Cortex of kidney (tissue), 1 donor: ENCODE data around the gene CSMD2.
"Not testable (repeated sequence)": the region's sequence is repeated elsewhere in the genome, so short reads cannot be mapped to it uniquely, and the experiment has no call there.

Source experiments
- DNase-seq: peaks from one replicate; lab custom pipeline; 2025; lab: John Stamatoyannopoulos, UW

The CSMD2 gene

DNA sequence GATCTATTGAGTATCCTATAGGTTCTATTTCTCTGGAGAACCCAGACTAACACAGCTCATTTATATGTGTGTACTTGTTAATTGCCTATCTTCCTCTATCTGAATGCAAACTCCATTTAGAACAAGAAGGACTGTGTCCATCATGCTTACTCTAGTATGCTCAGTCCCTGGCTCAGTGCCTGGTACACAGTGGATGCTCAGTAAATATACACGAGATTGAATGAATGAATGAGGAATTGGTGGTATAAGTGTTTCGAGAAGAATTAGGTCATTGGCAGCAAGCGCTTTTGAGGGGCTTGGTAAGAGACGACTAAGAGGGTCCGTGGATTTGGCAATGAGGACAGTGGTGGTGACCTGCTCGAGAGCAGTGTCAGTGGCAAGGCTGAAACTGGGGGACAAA lies 112.5 kb downstream of the CSMD2 start:
- no peak for DNase-seq

DNA sequence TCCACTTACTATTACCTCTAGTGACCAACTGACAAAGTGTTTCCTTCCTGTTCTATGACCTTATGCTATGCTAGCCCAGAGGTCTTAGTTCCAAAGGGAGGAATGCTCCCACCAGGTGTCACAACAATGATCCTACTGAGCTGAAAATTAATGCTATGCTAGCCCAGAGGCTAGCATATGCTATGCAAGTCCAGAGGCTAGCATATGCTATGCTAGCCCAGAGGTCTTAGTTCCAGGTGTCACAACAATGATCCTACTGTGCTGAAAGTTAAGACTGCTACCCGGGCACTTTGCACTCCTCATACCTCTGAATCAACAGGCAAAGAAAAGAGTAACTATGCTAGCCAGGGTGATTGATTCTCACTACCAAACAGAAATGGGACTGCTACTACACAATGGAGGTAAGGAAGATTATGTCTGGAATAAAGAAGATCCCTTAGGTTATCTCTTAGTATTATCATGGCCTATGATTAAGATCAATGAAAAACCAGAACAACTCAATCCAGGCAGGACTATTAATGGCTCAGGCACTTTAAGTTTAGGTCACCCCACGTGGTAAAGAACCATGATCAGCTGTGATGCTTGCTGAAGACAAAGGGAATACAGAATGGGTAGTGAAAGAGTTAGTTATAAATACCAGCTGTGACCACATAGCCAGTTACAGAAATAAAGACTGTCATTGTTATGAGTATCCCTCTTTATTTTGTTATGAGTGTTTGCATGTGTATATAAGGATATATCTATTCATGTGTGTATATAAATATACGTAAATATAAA lies 114.1 kb downstream of the CSMD2 start:
- no peak for DNase-seq

DNA sequence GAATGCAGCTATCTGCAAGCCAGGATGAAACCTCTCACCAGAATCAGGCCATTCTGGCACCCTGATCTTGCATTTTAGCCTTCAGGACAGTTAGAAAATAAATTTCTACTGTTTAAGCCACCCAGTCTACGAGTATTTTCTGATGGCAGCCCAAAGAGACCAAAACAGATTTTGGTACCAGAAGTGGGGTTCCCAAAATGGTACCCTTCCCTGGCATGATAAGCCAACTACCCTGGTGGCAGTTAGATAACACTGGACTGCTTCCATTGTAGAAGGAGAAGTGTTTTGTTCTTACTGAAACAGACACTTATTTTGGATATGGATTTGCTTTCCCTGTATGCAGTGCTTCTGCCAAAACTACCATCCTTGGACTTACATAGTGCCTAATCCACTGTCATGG lies 115.0 kb downstream of the CSMD2 start:
- no peak for DNase-seq

DNA sequence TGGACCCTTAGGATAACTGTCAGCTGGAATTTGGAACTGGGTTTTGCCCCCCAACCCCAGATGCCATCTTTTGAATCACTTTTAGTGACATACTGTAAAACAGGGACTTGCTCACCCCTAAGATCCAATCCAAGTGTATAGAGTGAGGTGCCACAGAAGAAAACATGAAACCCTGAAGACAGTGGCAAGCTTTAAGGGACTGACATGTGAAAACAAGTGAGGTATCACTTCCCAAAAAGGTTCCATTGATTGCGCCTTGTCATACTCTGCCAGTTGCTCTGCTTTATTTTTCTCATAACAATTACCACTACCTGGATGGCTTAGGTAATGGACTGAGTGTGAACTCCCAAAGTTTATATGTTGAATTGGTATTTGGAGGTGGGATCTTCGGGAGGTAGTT lies 115.6 kb downstream of the CSMD2 start:
- no peak for DNase-seq

DNA sequence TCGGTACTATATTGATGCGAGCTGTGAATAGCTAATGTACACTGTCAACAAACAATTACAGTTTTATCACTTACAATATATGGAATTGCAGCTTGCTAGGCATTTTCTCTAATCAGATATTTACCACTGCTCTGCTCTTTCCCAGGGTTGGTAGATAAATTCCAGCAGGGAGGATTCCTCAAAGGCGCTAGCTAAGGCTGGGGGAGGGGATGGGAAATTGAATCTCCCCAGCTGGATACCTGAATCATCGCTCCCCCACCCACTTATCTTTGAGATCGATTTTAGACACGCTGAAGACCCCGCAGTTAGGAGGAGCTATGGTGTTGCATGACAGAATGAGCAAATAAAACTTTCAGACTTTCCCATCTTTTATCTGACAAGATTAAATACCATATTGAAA lies 127.2 kb downstream of the CSMD2 start:
- DNase-seq = no peak

DNA sequence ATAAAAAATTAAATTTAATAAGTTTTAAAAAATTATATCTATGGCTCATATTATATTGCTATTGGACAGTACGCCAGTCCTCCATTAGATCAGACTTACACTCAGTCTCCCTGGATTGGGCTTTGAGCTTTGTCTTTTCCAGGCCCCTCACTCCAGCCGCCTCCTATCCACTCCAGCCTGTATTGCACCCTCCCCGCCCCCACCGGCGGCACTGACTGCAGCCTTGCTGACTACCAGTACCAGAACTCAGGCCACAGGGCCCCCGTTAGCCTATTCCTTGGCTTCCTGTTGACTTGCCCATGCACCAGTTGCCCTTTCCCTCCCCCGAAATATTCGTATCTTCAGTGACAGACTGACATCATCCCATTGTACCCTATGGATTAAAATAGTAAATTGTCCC lies 127.9 kb downstream of the CSMD2 start:
- no peak for DNase-seq

DNA sequence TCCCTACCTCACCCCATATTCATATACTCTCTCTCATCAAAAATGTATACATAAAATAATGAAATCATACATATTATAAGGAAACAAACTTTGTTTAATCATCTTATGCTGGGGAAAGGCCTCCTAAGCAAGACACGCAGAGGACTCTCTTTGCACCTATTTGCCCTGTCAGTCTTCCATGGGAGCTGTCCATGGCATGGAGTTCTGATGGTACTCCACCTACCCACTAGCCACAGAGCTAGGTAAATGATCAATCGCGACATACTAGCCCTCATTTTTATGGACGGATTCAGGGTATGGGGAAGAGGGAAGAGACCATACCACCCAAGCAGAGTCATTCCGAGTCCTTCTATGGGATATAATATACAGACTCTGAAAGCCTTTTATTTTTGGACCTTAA lies 131.0 kb downstream of the CSMD2 start:
- no peak for DNase-seq

DNA sequence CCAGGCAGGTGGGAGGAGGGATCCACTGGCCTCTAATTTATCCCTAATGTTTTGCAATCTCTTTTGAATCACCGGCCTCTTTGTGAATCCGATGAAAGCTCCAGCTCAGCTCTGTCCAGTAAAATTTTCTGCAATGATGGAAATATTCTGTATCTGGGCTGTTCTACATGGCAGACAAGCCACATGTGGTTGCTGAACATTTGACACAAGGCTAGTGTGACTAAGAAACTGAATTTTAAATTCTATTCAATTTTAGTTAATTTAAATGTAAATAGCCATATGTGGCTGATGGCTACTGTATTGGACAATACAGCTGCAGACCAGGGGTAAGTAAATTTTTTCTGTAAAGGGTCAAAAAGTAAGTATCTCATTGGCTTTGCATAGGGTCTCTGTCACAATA lies 135.1 kb downstream of the CSMD2 start:
- DNase-seq = no peak

DNA sequence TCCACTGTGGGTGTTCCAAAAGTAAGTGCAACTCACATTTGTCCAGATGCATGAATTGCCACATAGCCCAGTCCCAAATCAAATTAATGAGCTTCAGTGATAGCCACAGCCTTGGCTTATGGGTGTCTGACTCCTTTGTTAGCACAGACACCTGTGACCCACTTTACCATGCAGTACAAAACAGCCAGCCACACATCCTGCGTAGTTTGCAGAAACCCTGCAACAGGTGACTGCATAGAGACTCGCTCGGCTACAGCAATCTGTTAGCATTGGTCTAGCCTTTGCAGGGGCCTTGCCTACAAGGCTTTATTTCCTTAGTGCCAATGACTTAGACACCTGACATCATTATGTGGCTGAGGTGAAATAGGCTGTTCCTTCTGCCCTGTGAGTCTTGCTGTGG lies 135.5 kb downstream of the CSMD2 start:
- DNase-seq = no peak

DNA sequence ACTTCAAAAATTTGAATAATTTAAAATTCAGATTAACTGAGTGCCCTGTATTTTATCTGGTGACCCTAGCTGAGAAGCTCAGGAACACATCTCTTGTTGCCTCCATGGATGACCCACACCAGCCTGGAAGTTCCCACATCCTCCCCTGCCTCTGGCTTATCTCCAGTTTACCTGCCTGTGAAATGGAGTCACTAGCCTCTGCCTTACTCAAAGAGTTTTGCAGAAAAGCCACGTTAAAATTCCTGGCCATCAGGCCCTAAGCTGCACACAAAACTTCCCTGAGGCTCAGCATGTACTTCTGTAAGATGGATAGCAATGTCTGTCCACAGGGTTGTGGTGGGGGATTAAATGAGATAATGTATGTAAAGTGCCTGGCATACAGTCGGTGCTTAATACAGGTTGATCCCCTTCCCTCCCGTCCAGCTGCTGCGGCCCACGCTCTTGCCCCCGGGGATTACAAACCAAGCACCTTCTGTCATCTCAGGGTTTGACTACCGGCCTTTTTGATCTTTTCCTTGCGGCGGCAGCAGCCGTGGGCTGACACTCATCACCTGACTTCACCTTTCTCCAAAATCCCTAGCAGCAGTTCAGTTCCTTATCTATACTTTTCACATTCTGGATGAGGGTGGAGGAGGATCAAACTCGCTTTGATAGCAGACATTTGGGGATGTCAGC lies 136.5 kb downstream of the CSMD2 start:
- DNase-seq = no peak

DNA sequence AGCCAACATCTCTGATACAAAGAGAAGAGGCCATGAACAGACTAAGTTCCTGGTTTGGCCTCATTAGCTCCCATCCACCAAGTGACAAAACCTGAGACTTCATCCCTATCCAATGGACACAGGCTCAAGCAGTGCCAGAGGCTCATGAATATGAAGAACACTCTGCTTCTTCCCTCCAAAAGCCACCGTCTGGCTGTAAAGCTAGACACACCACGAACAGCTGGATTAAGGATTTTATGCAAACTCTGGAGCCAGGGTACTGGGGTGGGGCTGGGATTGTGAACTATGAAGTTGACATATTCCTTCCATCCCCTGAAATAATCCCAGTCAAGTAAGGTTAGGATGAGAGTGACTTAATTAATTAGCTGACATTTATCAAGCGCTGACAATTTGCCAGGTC lies 139.4 kb downstream of the CSMD2 start:
- DNase-seq = no peak

DNA sequence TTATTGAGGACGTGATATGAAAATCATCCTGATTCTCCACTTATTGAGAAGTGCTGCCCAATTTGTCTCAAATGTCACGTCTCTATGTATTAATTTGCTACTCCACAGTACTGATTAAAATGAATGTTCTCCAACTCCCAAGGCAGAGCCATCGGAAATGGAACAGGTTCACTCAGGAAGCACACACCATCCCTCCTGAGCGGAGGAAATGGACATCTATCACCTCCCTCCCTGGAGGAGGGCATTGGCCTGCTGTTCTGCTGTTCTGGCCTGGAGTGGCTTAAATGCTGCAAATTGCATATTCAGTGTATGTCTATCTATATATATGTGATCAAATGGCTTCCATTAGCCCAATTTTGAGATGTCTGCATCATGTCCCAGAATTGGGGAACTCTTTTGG lies 140.5 kb downstream of the CSMD2 start:
- DNase-seq = no peak

DNA sequence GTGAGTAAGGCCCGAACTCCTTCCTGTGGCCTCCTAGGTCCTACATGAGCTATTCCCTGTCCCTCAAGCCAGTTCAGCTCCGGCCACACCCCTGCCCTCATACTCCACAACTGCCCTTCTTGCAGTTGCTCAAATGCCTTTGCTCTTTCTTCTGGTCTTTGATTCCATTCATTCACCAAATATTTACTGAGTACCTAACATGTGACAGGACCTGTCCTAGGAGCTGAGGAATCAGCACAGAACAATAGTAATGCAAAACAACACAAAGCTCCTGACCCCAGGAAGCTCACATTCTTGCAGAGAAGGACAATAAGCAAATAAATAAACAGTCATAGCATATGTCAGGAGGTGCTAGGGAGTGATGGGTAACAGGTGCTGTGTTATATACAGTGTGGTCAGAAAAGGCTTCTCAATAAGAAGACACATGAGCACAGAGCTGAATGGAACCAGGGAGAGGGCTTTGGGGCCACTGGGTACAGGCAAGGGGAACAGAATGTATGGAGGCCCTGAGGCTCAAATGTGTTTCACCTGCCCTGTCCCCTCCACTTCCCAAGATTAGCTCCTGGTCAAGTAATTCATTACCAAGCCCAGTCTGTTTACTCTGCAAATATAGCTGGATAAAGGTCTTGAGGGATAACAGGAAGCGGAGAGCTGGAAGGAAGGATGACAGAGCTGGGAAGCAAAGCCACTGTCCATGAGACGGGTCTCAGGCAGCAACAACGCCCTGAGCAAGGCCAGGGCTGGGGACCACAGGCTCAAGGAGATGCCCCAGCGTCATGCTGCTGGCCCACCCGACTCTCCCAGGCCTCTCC lies 145.1 kb downstream of the CSMD2 start:
- DNase-seq = no peak

DNA sequence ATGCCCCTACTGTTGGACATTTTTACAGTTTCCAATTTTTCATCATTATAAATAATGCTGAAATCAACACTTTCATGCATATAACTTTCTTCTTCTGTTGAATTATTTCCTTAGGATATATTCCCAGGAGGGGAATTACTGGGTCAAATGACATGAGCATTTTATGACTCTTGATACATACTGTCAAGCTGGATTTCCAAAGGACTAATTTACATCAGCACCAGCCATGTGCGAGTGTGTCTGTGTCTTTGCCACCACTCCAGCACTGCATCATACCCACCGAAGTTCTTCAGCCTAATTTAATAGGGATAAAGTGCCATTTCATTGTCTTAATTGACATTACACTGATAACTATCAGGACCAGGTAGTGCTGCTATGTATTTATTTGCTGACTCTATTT lies 146.7 kb downstream of the CSMD2 start:
- no peak for DNase-seq

DNA sequence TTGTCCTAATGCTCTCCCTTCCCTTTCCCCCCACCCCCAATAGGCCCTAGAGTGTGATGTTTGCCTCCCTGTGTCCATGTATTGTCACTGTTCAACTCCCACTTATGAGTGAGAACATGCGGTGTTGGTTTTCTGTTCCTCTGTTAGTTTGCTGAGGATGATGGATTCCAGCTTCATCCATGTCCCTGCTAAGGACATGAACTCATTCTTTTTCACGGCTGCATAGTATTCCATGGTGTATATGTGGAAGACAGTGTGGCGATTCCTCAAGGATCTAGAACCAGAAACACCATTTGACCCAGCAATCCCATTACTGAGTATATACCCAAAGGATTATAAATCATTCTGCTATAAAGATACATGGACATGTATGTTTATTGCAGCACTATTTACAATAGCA lies 148.7 kb downstream of the CSMD2 start:
- DNase-seq = not testable (repeated sequence)

DNA sequence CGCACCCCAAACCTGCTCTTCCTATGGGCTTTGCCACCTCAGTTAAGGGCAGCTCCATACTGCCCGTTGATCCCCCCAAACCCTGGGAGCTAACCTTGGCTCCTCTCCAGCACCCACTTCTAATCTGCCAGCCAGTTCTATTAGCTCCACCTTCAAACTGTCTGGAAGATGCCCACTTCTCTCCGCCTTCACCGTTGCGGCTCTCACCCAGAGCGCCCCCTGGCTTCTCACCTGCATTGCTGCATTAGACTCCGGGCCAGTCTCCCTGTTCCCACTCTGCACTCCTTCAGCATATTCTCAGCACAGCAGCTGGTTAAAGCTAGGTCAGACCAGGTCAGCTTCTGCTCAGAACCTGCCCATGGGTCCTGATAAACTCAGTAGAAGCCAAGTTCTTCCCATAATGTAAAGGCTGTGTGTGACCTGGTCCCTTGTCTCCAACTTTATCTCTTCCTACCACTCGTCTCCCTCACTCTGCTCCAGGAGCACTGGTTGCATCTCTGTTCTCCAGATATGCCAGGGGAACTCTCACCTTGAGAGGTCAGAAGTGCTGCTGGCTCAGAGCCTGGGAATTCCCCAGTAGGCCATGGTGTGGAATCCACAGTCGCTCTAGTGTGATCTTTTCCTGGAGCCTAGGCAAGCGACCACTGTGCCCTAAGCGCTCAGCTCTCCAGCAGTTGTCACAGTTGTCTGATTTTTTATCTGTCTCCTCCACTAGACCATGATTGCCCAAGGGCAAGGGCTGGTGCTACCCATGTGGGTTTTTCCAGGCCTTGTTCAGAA lies 150.9 kb downstream of the CSMD2 start:
- DNase-seq = no peak

DNA sequence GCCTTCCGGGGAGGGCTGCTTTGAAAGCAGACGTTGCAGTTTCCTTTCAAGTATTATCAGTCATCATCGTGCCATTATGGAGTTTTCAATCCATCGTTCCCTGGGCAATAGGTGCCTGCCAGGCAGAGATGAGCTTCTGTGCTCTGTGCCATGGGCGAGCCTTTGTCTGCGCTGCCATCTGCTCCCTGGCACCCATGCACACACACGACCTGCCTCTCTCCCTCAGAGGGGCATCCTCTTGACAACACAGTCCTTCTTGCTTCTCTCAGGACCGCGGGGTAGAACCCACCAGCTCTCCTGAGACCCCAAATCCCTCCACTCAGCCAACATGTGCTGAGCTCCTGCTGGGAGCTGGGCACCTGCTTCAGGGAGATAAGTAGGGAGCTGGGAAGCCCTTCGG lies 151.9 kb downstream of the CSMD2 start:
- DNase-seq = no peak

DNA sequence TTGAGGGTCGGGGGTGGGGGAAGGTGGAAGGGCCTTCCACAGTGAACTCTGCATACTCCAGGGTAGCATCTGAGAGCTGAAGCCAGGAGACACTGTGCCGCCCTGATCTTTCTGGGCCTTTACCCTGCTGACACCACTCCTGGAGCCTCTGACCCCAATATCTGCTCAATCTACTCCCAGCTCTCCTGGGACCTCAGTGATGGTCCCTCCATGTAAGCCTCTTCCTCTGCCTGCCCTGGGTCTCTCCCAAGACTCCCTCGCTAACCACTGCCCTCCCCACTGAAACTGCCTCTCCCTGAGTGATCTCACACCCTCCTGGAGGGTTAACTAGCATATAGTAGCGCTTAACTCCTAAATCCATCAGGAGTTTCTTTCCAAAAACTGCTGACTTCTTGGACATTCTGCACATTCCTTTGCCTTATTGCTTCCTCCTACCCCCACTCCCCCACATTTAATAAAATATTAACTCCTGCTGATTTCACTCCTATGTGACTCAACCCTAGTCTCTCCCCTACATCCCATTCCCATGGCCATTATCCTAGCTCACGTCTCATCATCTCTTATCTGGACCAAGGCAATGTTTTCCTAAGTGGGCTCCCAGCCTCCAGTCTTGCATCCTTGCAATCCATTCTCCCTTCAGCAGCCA lies 155.6 kb downstream of the CSMD2 start:
- no peak for DNase-seq

DNA sequence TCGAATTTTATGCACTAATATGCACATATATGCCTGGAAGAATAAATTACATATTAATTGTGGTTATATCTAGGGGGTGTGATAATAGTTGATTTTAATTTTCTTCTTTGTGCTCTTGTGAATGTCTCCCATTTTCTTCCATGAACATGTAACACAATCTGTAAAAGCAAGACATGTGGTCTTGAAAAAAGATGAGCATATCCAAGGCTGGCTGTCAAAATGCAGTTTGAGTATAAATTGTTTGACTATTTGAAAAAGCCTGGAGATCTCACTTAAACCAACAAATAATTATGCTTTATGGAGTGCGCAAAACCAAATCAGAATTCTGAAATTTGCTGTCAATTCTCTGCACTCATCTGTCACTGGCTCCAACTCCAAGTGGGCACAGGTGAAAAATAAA lies 157.3 kb downstream of the CSMD2 start:
- no peak for DNase-seq

DNA sequence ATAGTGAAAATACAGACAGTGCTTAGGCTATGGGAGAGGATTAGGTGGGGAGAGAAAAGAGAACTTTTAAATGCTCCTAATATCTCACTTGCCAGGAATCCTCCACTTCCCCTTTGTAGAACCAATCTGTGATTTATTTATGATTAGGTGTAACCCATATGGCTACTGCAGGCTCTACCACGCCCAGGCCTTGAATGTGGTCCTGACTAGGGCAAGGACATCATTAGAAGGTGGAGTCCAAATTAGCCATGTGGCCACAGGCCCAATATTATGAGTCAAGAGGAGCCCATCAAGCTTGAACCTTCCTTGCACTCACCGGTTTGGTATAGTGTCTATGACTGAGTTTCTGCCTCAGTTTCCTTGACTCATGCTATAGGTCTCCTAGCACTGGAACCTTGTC lies 159.7 kb downstream of the CSMD2 start:
- no peak for DNase-seq

DNA sequence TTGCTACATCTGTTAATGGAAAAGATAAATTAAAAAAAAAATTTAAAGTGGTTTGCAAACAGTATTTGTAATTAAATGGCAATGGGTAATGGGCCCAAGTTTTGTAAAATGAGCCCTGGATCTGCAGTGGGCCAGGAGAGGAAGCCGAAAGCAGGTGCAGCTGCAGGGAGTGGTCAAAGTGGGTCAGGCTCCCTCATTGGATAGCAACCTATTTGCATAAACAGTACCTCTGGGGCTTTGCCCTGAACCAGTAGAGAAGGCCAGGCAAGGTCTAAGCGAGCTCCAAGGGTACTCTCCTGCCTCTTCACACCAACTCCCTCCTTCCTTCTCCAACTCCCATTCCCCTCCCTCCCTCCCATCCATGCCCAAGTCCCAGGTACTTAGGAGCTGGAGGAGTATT lies 162.2 kb downstream of the CSMD2 start:
- no peak for DNase-seq
